HL-60 (cell line): ENCODE results near the gene IL17RB.

Experiments used
- CTCF ChIP-seq: IDR thresholded peaks from one replicate; pipeline ENCODE4 v1.5.1; 2011; ENCODE audit warnings: low read length, control low read depth, inconsistent platforms; ENCODE audit not compliant: insufficient read depth
- GABPA ChIP-seq: IDR thresholded peaks from 2 replicates; pipeline ENCODE4 v1.6.1; 2012; ENCODE audit warnings: low read depth
- REST ChIP-seq: IDR thresholded peaks from 2 replicates; pipeline ENCODE4 v1.6.1; 2012; ENCODE audit warnings: low read depth; ENCODE audit not compliant: insufficient replicate concordance

DNA sequence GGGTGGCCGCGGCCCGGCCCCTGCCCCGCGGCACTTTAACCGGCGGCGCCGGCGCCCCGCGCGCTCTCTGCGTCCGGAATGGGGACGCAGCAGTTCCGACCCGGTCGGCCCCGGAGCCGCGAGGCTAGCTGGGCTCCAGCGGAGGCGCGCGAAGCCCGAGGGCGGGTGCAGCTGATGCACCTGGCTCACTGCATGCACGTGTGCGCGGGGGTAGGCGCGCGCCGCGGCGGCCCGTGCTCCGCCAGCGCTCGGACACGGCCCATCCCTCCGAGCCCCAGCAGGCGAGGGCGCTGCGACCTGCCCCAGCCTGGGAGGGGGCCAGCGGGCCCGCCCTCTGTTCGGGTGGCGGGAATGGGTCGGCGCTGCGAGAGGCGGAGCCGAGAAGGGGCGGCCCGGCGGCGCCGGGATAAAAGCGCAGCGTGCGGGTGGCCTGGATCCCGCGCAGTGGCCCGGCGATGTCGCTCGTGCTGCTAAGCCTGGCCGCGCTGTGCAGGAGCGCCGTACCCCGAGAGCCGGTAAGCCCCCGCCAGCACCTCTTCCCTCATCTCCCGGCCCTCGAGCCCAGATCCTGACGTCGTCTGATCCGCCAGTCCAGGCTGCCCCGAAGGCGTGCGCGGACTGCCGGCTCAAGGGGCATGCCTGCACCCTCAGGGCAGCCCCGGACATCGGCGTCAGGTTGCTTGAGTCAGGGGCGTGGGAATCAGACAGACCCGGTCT is at the start of gene IL17RB, which contains the start of gene CHDH:
- TF ChIP-seq CTCF (no peak), GABPA (no peak), REST (no peak)
